Mucosa of rectum (tissue), 2 donors: ENCODE results near the gene PALMD.

Experiments used
- H3K27ac ChIP-seq, 2 donors: one replicate each; pipeline ENCODE4 v1.7.0; 2013; ENCODE audit warnings: inconsistent platforms in 2 of 2, low read depth in 2 of 2, low read length in 2 of 2
- H3K27me3 ChIP-seq, 2 donors: one replicate each; pipeline ENCODE4 v1.7.0; 2013; ENCODE audit warnings: low read length in 2 of 2; ENCODE audit not compliant: control insufficient read depth in 2 of 2, insufficient read depth in 2 of 2
- H3K36me3 ChIP-seq, 2 donors: one replicate each; pipeline ENCODE4 v1.7.0; 2013; ENCODE audit warnings: low read length in 2 of 2; ENCODE audit not compliant: control insufficient read depth in 2 of 2, insufficient read depth in 2 of 2
- H3K4me1 ChIP-seq, 2 donors: one replicate each; pipeline ENCODE4 v1.7.0; 2013; ENCODE audit warnings: low read length in 2 of 2, mild to moderate bottlenecking in 1 of 2; ENCODE audit not compliant: control insufficient read depth in 2 of 2, insufficient read depth in 2 of 2
- H3K4me3 ChIP-seq, 2 donors: one replicate each; pipeline ENCODE4 v1.7.0; 2013; ENCODE audit warnings: low read length in 2 of 2
- H3K9ac ChIP-seq, 2 donors: one replicate each; pipeline ENCODE4 v1.7.0; 2013; ENCODE audit warnings: low read length in 2 of 2, low read depth in 1 of 2, mild to moderate bottlenecking in 1 of 2
- H3K9me3 ChIP-seq, 2 donors: one replicate each; pipeline ENCODE4 v1.7.0; 2013; ENCODE audit warnings: low read length in 2 of 2; ENCODE audit not compliant: control insufficient read depth in 2 of 2
- donor health status: healthy.
- donor health status: Normal muscosa, but diverticular disease.

PALMD gene

GRCh38 chr1:99657213-99658030 lies 11.5 kb downstream of the PALMD start:
- Histone ChIP-seq H3K27ac (no peak overlapping the region), H3K4me1 (no peaks in the 10 kb centered on the region), H3K9me3 (no peaks in the 10 kb centered on the region), H3K36me3 (no peaks in the 10 kb centered on the region), H3K4me3 (no peak overlapping the region), H3K27me3 (no peaks in the 10 kb centered on the region), H3K9ac (no peak overlapping the region)

GRCh38 chr1:99658031-99658290 lies 12.0 kb downstream of the PALMD start:
- no peak overlapping the region for H3K9ac ChIP-seq
- H3K4me1 ChIP-seq, result no peaks in the 10 kb centered on the region
- no peak overlapping the region for H3K27ac ChIP-seq
- no peaks in the 10 kb centered on the region for H3K9me3 ChIP-seq
- no peaks in the 10 kb centered on the region for H3K27me3 ChIP-seq
- no peak overlapping the region for H3K4me3 ChIP-seq
- no peaks in the 10 kb centered on the region for H3K36me3 ChIP-seq

- no peak overlapping the region for H3K4me3 ChIP-seq
- no peaks in the 10 kb centered on the region for H3K36me3 ChIP-seq
- H3K9me3 ChIP-seq, result no peaks in the 10 kb centered on the region
- H3K9ac ChIP-seq, result no peak overlapping the region
- no peak overlapping the region for H3K27ac ChIP-seq
- no peaks in the 10 kb centered on the region for H3K4me1 ChIP-seq
- no peaks in the 10 kb centered on the region for H3K27me3 ChIP-seq
Measured at GRCh38 chr1:99659755-99660210, 13.9 kb downstream of the PALMD start.

GRCh38 chr1:99660496-99660895 lies 14.6 kb downstream of the PALMD start:
- Histone ChIP-seq H3K4me3 (no peak overlapping the region), H3K27me3 (no peaks in the 10 kb centered on the region), H3K4me1 (no peaks in the 10 kb centered on the region), H3K9me3 (no peaks in the 10 kb centered on the region), H3K36me3 (no peaks in the 10 kb centered on the region), H3K27ac (no peak overlapping the region), H3K9ac (no peak overlapping the region)

- Histone ChIP-seq H3K4me3 (no peak overlapping the region), H3K4me1 (no peaks in the 10 kb centered on the region), H3K36me3 (no peaks in the 10 kb centered on the region), H3K9me3 (no peaks in the 10 kb centered on the region), H3K27me3 (no peaks in the 10 kb centered on the region), H3K27ac (peak overlapping the region in 1 of 2 donors; percentile 15), H3K9ac (no peak overlapping the region)
Measured at GRCh38 chr1:99661780-99662179, 15.9 kb downstream of the PALMD start.

GRCh38 chr1:99662539-99663080 lies 16.7 kb downstream of the PALMD start:
- Histone ChIP-seq H3K9me3 (no peaks in the 10 kb centered on the region), H3K4me1 (no peaks in the 10 kb centered on the region), H3K27me3 (no peaks in the 10 kb centered on the region), H3K4me3 (no peak overlapping the region), H3K9ac (no peak overlapping the region), H3K27ac (no peak overlapping the region), H3K36me3 (no peaks in the 10 kb centered on the region)

- Histone ChIP-seq H3K4me3 (no peak overlapping the region), H3K27ac (no peak overlapping the region), H3K36me3 (no peaks in the 10 kb centered on the region), H3K4me1 (no peaks in the 10 kb centered on the region), H3K9ac (no peak overlapping the region), H3K9me3 (no peaks in the 10 kb centered on the region), H3K27me3 (no peaks in the 10 kb centered on the region)
Measured at GRCh38 chr1:99663501-99663900, 17.6 kb downstream of the PALMD start.

- Histone ChIP-seq H3K27ac (no peak overlapping the region), H3K4me1 (no peaks in the 10 kb centered on the region)
Measured at GRCh38 chr1:99665212-99665611, 19.3 kb downstream of the PALMD start.

GRCh38 chr1:99669376-99669775 lies 23.5 kb downstream of the PALMD start:
- Histone ChIP-seq H3K9ac (no peak overlapping the region), H3K4me3 (no peak overlapping the region), H3K27me3 (no peaks in the 10 kb centered on the region), H3K9me3 (no peaks in the 10 kb centered on the region), H3K27ac (no peak overlapping the region), H3K36me3 (no peaks in the 10 kb centered on the region), H3K4me1 (no peaks in the 10 kb centered on the region)

More at GRCh38 chr1:99665212-99665611, 19.3 kb downstream of the PALMD start:
- Histone ChIP-seq H3K36me3 (no peaks in the 10 kb centered on the region), H3K4me3 (no peak overlapping the region), H3K27me3 (no peaks in the 10 kb centered on the region), H3K9me3 (no peaks in the 10 kb centered on the region), H3K9ac (no peak overlapping the region)

- Histone ChIP-seq H3K4me3 (no peak overlapping the region), H3K9ac (no peak overlapping the region), H3K27me3 (no peaks in the 10 kb centered on the region), H3K27ac (no peak overlapping the region), H3K4me1 (no peaks in the 10 kb centered on the region), H3K36me3 (no peaks in the 10 kb centered on the region), H3K9me3 (no peaks in the 10 kb centered on the region)
Measured at GRCh38 chr1:99669821-99670220, 23.9 kb downstream of the PALMD start.
